ENCODE measurements around the gene UNC45A. TPM values are rescaled to one million over a fixed set of nuclear protein-coding genes. Genes with fewer than 3 reads are reported as not detected.

Gene UNC45A
- total RNA-seq, 1 experiment from 2014 or later, result 34.6 TPM

GRCh38 chr15:90941038-90941437 is 6.0 kb downstream of the UNC45A start:
- DNase-seq (ENCODE audit: low spot score), result no peak

GRCh38 chr15:90942354-90943120 is 7.5 kb downstream of the UNC45A start:
- DNase-seq (ENCODE audit: low spot score), result no peak

GRCh38 chr15:90945091-90945490 is 10.0 kb downstream of the UNC45A start:
- DNase-seq (ENCODE audit: low spot score), result no peak

- no peak for DNase-seq (ENCODE audit: low spot score)
Measured at GRCh38 chr15:90946538-90946937, 11.5 kb downstream of the UNC45A start.

GRCh38 chr15:90946941-90947576 is 12.0 kb downstream of the UNC45A start:
- no peak for DNase-seq (ENCODE audit: low spot score)

GRCh38 chr15:90947577-90948357 is 12.7 kb downstream of the UNC45A start:
- no peak for DNase-seq (ENCODE audit: low spot score)

- no peak for DNase-seq (ENCODE audit: low spot score)
Measured at GRCh38 chr15:90948506-90948905, 13.4 kb downstream of the UNC45A start.

- no peak for DNase-seq (ENCODE audit: low spot score)
Measured at GRCh38 chr15:90949979-90950675, 15.0 kb downstream of the UNC45A start.

GRCh38 chr15:90950676-90951075 is 15.6 kb downstream of the UNC45A start:
- DNase-seq (ENCODE audit: low spot score), result no peak

GRCh38 chr15:90952901-90953677 is 18.0 kb downstream of the UNC45A start:
- no peak for DNase-seq (ENCODE audit: low spot score)

GRCh38 chr15:90953947-90954711 is 19.0 kb downstream of the UNC45A start:
- DNase-seq (ENCODE audit: low spot score), result no peak

- DNase-seq (ENCODE audit: low spot score), result no peak
Measured at GRCh38 chr15:90954712-90955623, 19.9 kb downstream of the UNC45A start, which contains the start of gene RCCD1. Gene RCCD1 (plus strand): TSS chr15:90954884. CDS start chr15:90956735, 1,851 bp downstream.

GRCh38 chr15:90955624-90956273 is 20.7 kb downstream of the UNC45A start:
- no peak for DNase-seq (ENCODE audit: low spot score)

GRCh38 chr15:90956274-90957030 is 21.4 kb downstream of the UNC45A start:
- DNase-seq (ENCODE audit: low spot score), result no peak

- DNase-seq (ENCODE audit: low spot score), result no peak
Measured at GRCh38 chr15:90957031-90957790, 22.1 kb downstream of the UNC45A start.

GRCh38 chr15:90957791-90958190 is 22.7 kb downstream of the UNC45A start:
- DNase-seq (ENCODE audit: low spot score), result no peak

GRCh38 chr15:90959028-90959595 is 24.0 kb downstream of the UNC45A start:
- no peak for DNase-seq (ENCODE audit: low spot score)
